Retinal pigment epithelial cell (primary cell): Measurements from ENCODE around the gene CD300C.

Experiments
- DNase-seq: peaks from one replicate; pipeline ENCODE4 v3.0.0-alpha.2; 2010; ENCODE audit warnings: low read depth
- H3K4me3 ChIP-seq: 2 replicates; pipeline ENCODE4 v1.5.1; 2011; ENCODE audit warnings: mild to moderate bottlenecking, low read length, control low read depth, moderate library complexity
- TF ChIP-seq, protein P1 (sequence below): conservative IDR thresholded peaks from 2 replicates; pipeline ENCODE4 v1.5.1; 2011; ENCODE audit warnings: low read depth, low read length, control low read depth, inconsistent platforms

Gene CD300C

DNA sequence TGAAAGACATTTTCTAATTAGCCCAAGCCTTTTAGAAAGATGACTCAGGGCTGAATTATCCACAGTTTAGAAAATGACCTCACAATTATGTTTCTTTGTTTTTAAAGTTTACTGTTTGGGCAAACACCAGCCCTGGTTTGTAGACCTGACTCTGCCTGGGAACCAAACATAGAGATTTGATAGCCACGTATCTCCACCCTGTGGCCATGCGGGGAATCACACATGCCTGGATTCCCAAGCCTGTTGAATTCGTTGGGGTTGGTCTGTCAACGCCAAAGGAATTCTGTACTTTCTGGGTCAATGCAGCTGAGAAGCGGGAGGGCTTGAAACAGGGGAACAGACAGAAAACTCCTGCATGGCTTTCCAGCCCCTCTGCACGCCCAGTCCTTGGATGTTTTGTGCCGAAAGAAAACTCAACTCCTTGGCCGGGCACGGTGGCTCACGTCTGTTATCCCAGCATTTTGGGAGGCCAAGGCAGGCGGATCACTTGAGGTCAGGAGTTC lies 52.5 kb downstream of the CD300C start:
- TF ChIP-seq, protein P1, sequence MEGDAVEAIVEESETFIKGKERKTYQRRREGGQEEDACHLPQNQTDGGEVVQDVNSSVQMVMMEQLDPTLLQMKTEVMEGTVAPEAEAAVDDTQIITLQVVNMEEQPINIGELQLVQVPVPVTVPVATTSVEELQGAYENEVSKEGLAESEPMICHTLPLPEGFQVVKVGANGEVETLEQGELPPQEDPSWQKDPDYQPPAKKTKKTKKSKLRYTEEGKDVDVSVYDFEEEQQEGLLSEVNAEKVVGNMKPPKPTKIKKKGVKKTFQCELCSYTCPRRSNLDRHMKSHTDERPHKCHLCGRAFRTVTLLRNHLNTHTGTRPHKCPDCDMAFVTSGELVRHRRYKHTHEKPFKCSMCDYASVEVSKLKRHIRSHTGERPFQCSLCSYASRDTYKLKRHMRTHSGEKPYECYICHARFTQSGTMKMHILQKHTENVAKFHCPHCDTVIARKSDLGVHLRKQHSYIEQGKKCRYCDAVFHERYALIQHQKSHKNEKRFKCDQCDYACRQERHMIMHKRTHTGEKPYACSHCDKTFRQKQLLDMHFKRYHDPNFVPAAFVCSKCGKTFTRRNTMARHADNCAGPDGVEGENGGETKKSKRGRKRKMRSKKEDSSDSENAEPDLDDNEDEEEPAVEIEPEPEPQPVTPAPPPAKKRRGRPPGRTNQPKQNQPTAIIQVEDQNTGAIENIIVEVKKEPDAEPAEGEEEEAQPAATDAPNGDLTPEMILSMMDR = peak; percentile 94
- H3K4me3 ChIP-seq = no peak overlapping the region
- DNase-seq = no peak

DNA sequence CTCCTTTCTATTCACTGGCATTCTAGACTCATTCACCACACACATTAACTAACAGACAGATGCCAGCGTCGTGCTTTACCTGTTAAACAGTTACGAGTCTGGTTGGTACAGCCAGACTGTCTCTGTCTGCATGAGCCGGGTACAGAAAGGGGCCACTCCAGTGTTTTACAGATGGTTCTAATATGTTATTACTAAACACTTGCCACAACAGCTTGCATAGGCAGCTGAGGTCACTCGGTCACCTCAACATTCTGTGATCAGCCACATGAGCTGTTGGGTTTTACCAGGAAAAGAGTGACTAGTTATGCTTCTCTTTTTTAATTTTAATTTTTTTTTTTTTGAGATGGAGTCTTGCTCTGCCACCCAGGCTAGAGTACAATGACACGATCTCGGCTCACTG lies 54.3 kb downstream of the CD300C start:
- DNase-seq = no peak
- no peak overlapping the region for H3K4me3 ChIP-seq
- TF ChIP-seq, protein P1 = no peak
